Duodenal mucosa (tissue), 2 donors: ENCODE results near the gene SNRNP70.
A peak's percentile ranks its signal among the peaks of the same experiment; 100 is the strongest.
"Not testable (repeated sequence)": the region's sequence is repeated elsewhere in the genome, so short reads cannot be mapped to it uniquely, and the experiment has no call there.

Experiments used
- H3K27ac ChIP-seq: one replicate; pipeline ENCODE4 v1.7.0; 2013; ENCODE audit warnings: low read depth, low read length
- H3K27me3 ChIP-seq, 2 donors: one replicate each; pipeline ENCODE4 v1.7.0; 2013; ENCODE audit warnings: low read length in 2 of 2, control low read depth in 1 of 2; ENCODE audit not compliant: insufficient read depth in 2 of 2, control insufficient read depth in 1 of 2
- H3K36me3 ChIP-seq, 2 donors: one replicate each; pipeline ENCODE4 v1.7.0; 2013; ENCODE audit warnings: low read length in 2 of 2, control low read depth in 1 of 2; ENCODE audit not compliant: insufficient read depth in 2 of 2, control insufficient read depth in 1 of 2
- H3K4me1 ChIP-seq, 2 donors: one replicate each; pipeline ENCODE4 v1.7.0; 2013; ENCODE audit warnings: low read length in 2 of 2, control low read depth in 1 of 2; ENCODE audit not compliant: insufficient read depth in 2 of 2, control insufficient read depth in 1 of 2
- H3K4me3 ChIP-seq, 2 donors: one replicate each; pipeline ENCODE4 v1.7.0; 2013; ENCODE audit warnings: low read length in 2 of 2, low read depth in 1 of 2
- H3K9ac ChIP-seq, 2 donors: one replicate each; pipeline ENCODE4 v1.7.0; 2013; ENCODE audit warnings: low read length in 2 of 2, low read depth in 1 of 2
- H3K9me3 ChIP-seq, 2 donors: one replicate each; pipeline ENCODE4 v1.7.0; 2013; ENCODE audit warnings: low read length in 2 of 2, control low read depth in 1 of 2; ENCODE audit not compliant: control insufficient read depth in 1 of 2

The SNRNP70 gene

GRCh38 chr19:49132974-49133609 is 47.8 kb downstream of the SNRNP70 start:
- Histone ChIP-seq H3K27ac (no peak overlapping the region), H3K9ac (peak overlapping the region in 1 of 2 donors; percentile 7), H3K27me3 (no peaks in the 10 kb centered on the region), H3K4me3 (peak overlapping the region; percentile 42 to 55), H3K36me3 (no peaks in the 10 kb centered on the region), H3K9me3 (no peaks in the 10 kb centered on the region), H3K4me1 (peaks cover 4 to 21% of the 10 kb centered on the region in 2 donors)

GRCh38 chr19:49133621-49134454 is 48.6 kb downstream of the SNRNP70 start:
- Histone ChIP-seq H3K27ac (no peak overlapping the region), H3K36me3 (no peaks in the 10 kb centered on the region)

GRCh38 chr19:49135686-49136085 is 50.4 kb downstream of the SNRNP70 start:
- Histone ChIP-seq H3K4me1 (peaks cover 0 to 11% of the 10 kb centered on the region in 2 donors), H3K4me3 (no peak overlapping the region), H3K27me3 (no peaks in the 10 kb centered on the region), H3K27ac (no peak overlapping the region), H3K9me3 (no peaks in the 10 kb centered on the region), H3K9ac (no peak overlapping the region), H3K36me3 (no peaks in the 10 kb centered on the region)

More at GRCh38 chr19:49133621-49134454, 48.6 kb downstream of the SNRNP70 start:
- Histone ChIP-seq H3K4me3 (peak overlapping the region; percentile 42 to 55), H3K4me1 (peaks cover 0 to 16% of the 10 kb centered on the region in 2 donors), H3K27me3 (no peaks in the 10 kb centered on the region), H3K9me3 (no peaks in the 10 kb centered on the region), H3K9ac (no peak overlapping the region)

GRCh38 chr19:49136771-49137171 is 51.5 kb downstream of the SNRNP70 start:
- peaks cover 0 to 11% of the 10 kb centered on the region in 2 donors for H3K4me1 ChIP-seq
- H3K27me3 ChIP-seq: no peaks in the 10 kb centered on the region
- no peak overlapping the region for H3K9ac ChIP-seq
- H3K4me3 ChIP-seq: no peak overlapping the region
- H3K9me3 ChIP-seq: no peaks in the 10 kb centered on the region
- no peaks in the 10 kb centered on the region for H3K36me3 ChIP-seq
- H3K27ac ChIP-seq: peak overlapping the region; percentile 32

- H3K9ac ChIP-seq: no peak overlapping the region
- no peak overlapping the region for H3K27ac ChIP-seq
- H3K4me1 ChIP-seq: peaks cover 12 to 14% of the 10 kb centered on the region in 2 donors
- H3K27me3 ChIP-seq: no peaks in the 10 kb centered on the region
- H3K36me3 ChIP-seq: no peaks in the 10 kb centered on the region
- no peaks in the 10 kb centered on the region for H3K9me3 ChIP-seq
- no peak overlapping the region for H3K4me3 ChIP-seq
Observed at GRCh38 chr19:49140951-49141350, 55.7 kb downstream of the SNRNP70 start.

- H3K4me1 ChIP-seq: peaks cover 16 to 18% of the 10 kb centered on the region in 2 donors
- H3K4me3 ChIP-seq: no peak overlapping the region
- no peak overlapping the region for H3K27ac ChIP-seq
- H3K27me3 ChIP-seq: no peaks in the 10 kb centered on the region
- H3K9me3 ChIP-seq: no peaks in the 10 kb centered on the region
- no peaks in the 10 kb centered on the region for H3K36me3 ChIP-seq
- H3K9ac ChIP-seq: no peak overlapping the region
Observed at GRCh38 chr19:49141352-49141751, 56.1 kb downstream of the SNRNP70 start.

- H3K27me3 ChIP-seq: no peaks in the 10 kb centered on the region
- peak overlapping the region in 1 of 2 donors; percentile 47 for H3K9ac ChIP-seq
- H3K4me1 ChIP-seq: peaks cover 18 to 20% of the 10 kb centered on the region in 2 donors
- peak overlapping the region; percentile 72 to 76 for H3K4me3 ChIP-seq
- H3K27ac ChIP-seq: no peak overlapping the region
- H3K36me3 ChIP-seq: no peaks in the 10 kb centered on the region
- no peaks in the 10 kb centered on the region for H3K9me3 ChIP-seq
Observed at GRCh38 chr19:49142866-49143335, 57.6 kb downstream of the SNRNP70 start.

DNA sequence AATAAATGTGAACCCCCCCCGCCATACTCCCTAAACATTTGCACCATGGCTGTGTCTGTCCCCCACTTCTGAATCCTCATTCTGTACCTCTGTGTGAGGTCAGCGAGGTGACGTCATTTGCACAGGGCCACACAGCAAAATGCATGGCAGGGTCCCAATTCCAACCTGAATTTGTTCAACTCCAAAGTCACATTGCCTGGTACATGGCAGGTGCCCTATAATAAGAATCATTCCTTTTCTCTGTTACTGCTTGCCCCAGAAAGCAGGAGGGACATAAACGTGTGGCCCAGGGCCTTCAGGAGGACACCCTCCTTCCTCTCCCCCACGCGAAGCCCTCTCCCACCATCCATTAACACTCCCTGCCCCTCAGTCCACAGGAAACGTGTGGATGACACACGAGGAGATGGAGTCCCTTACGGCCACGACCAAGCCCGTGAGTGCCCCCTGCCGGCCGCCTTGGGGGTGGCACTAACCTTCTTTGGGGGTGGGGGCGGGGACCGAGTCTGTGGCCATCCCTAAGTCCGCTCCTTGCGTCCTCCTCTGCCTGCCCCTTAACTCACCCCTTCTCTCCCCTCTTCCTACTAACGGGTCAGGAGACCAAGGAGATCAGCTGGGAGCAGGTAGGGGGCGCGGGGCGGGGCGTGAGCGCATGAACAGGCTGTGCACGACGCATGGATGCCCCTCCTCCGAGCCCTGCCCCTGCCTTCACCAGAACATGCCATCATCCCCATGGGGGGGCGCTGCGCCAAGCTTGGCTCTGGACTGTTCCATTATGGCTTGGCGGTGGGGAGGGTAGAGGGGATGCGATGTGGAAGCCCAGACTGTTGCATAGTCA is 60.5 kb downstream of the SNRNP70 start:
- Histone ChIP-seq H3K4me3 (peak overlapping the region in 1 of 2 donors; percentile 7), H3K27ac (no peak overlapping the region)

GRCh38 chr19:49146408-49146770 is 61.1 kb downstream of the SNRNP70 start:
- H3K9me3 ChIP-seq, H3K9ac ChIP-seq, H3K27ac ChIP-seq, H3K27me3 ChIP-seq, H3K36me3 ChIP-seq: not testable (repeated sequence)
- Histone ChIP-seq H3K4me3 (peak overlapping the region in 1 of 2 donors; percentile 7), H3K4me1 (peaks cover 42 to 44% of the 10 kb centered on the region in 2 donors)

More for the DNA sequence above, 60.5 kb downstream of the SNRNP70 start:
- Histone ChIP-seq H3K9ac (no peak overlapping the region), H3K27me3 (peaks cover 0 to 5% of the 10 kb centered on the region in 2 donors), H3K9me3 (no peaks in the 10 kb centered on the region), H3K36me3 (no peaks in the 10 kb centered on the region), H3K4me1 (peaks cover 38 to 40% of the 10 kb centered on the region in 2 donors)
